Glomerular endothelial cell (primary cell): ENCODE results near the gene ANO10. TPM values are rescaled to one million over a fixed set of nuclear protein-coding genes. Genes with fewer than 3 reads are reported as not detected.

Experiments used
- DNase-seq: peaks from one replicate; pipeline ENCODE4 v3.0.0-alpha.2; 2011; ENCODE audit warnings: low read depth, low spot score; ENCODE audit errors: extremely low read depth
- total RNA-seq: library from RNA; depleted of rRNA; stranded (reverse); fragments of >200 nt; gene quantifications from 2 replicates; pipeline ENCODE4 v1.2.3, GENCODE V29; 2015

ANO10 gene
- total RNA-seq, 1 donor from 2014 or later: 53.0 TPM

GRCh38 chr3:43328653-43329052 is 293.2 kb downstream of the ANO10 start:
- no peak for DNase-seq

- no peak for DNase-seq
These were observed 294.2 kb downstream of the ANO10 start for GRCh38 chr3:43327582-43327979.

GRCh38 chr3:43326891-43327581 is 294.8 kb downstream of the ANO10 start:
- DNase-seq: no peak

- DNase-seq: no peak
These were observed 298.3 kb downstream of the ANO10 start for GRCh38 chr3:43323541-43323940.

- no peak for DNase-seq
These were observed 301.5 kb downstream of the ANO10 start for GRCh38 chr3:43320288-43320687.

- DNase-seq: no peak
These were observed 302.0 kb downstream of the ANO10 start for GRCh38 chr3:43319794-43320193.

GRCh38 chr3:43319376-43319775 is 302.4 kb downstream of the ANO10 start:
- DNase-seq: no peak

- DNase-seq: no peak
These were observed 304.1 kb downstream of the ANO10 start for GRCh38 chr3:43317461-43318316.

GRCh38 chr3:43316783-43317460 is 304.9 kb downstream of the ANO10 start:
- no peak for DNase-seq

Other genes with a start within 250 kb of the ANO10 start
- 12.7 and 36.4 TPM in 2 replicates for gene ABHD5, start 68.9 kb upstream of the ANO10 start, total RNA-seq